DND-41 (cell line): ENCODE data around the gene PLXNC1.

Experiments
- ATAC-seq: fragments of 200-7000 bp; cut with Tn5 transposase; 3 replicates; pipeline ENCODE4 v1.9.1; 2021; ENCODE audit warnings: low read depth; ENCODE audit not compliant: insufficient read depth
- DNase-seq: peaks from one replicate; pipeline ENCODE4 v3.0.0-alpha.2; 2020
- H2AFZ ChIP-seq: 2 replicates; pipeline ENCODE4 v1.6.0; 2012; ENCODE audit warnings: low read depth, low read length
- H3K27ac ChIP-seq: 2 replicates; pipeline ENCODE4 v1.5.1; 2012; ENCODE audit warnings: low read length, inconsistent platforms
- H3K27me3 ChIP-seq: fragments of 200-600 bp; sonication (generic); 2 replicates; pipeline ENCODE4 v1.6.0; 2012; ENCODE audit warnings: low read length, mild to moderate bottlenecking, inconsistent platforms; ENCODE audit not compliant: insufficient read depth, poor library complexity
- H3K36me3 ChIP-seq: 2 replicates; pipeline ENCODE4 v1.5.1; 2012; ENCODE audit warnings: low read length, inconsistent platforms; ENCODE audit not compliant: insufficient read depth
- H3K4me1 ChIP-seq: 2 replicates; pipeline ENCODE4 v1.5.1; 2012; ENCODE audit warnings: mild to moderate bottlenecking, low read length; ENCODE audit not compliant: insufficient read depth
- H3K4me2 ChIP-seq: 2 replicates; pipeline ENCODE4 v1.6.0; 2012; ENCODE audit warnings: mild to moderate bottlenecking, moderate library complexity, low read length, inconsistent platforms; ENCODE audit not compliant: insufficient read depth
- H3K4me3 ChIP-seq, 2 experiments: fragments of 200-600 bp in 1 of 2; shearing (Covaris generic) in 1 of 2; 2 replicates each; pipeline ENCODE4 v1.5.1; 2012 to 2016; ENCODE audit warnings: inconsistent platforms in 2 of 2, low read length in 2 of 2, mild to moderate bottlenecking in 2 of 2, low read depth in 1 of 2, moderate library complexity in 1 of 2
- H3K79me2 ChIP-seq: 2 replicates; pipeline ENCODE4 v1.6.0; 2012; ENCODE audit warnings: low read length, inconsistent platforms; ENCODE audit not compliant: insufficient read depth
- H3K9ac ChIP-seq: 2 replicates; pipeline ENCODE4 v1.6.0; 2012; ENCODE audit warnings: low read depth, mild to moderate bottlenecking, inconsistent platforms, low read length, moderate library complexity
- H3K9me3 ChIP-seq: 2 replicates; pipeline ENCODE4 v1.5.1; 2012; ENCODE audit warnings: low read length, moderate library complexity, mild to moderate bottlenecking, inconsistent platforms; ENCODE audit not compliant: insufficient read depth, severe bottlenecking
- H4K20me1 ChIP-seq: 2 replicates; pipeline ENCODE4 v1.6.0; 2012; ENCODE audit warnings: low read length; ENCODE audit not compliant: insufficient read depth
- EZH2 ChIP-seq: IDR thresholded peaks from 3 replicates; pipeline ENCODE4 v1.6.1; 2012; ENCODE audit warnings: borderline replicate concordance, low read depth, mild to moderate bottlenecking, moderate library complexity, low read length, inconsistent platforms; ENCODE audit not compliant: severe bottlenecking
- TF ChIP-seq, protein P1 (sequence below): IDR thresholded peaks from 2 replicates; pipeline ENCODE4 v1.5.1; 2012; ENCODE audit warnings: borderline replicate concordance, low read length, moderate library complexity, mild to moderate bottlenecking; ENCODE audit not compliant: poor library complexity, severe bottlenecking; ENCODE audit errors: extremely low read depth

PLXNC1 gene

GRCh38 chr12:94304012-94304411, 155.6 kb downstream of the PLXNC1 start:
- TF ChIP-seq, protein P1, sequence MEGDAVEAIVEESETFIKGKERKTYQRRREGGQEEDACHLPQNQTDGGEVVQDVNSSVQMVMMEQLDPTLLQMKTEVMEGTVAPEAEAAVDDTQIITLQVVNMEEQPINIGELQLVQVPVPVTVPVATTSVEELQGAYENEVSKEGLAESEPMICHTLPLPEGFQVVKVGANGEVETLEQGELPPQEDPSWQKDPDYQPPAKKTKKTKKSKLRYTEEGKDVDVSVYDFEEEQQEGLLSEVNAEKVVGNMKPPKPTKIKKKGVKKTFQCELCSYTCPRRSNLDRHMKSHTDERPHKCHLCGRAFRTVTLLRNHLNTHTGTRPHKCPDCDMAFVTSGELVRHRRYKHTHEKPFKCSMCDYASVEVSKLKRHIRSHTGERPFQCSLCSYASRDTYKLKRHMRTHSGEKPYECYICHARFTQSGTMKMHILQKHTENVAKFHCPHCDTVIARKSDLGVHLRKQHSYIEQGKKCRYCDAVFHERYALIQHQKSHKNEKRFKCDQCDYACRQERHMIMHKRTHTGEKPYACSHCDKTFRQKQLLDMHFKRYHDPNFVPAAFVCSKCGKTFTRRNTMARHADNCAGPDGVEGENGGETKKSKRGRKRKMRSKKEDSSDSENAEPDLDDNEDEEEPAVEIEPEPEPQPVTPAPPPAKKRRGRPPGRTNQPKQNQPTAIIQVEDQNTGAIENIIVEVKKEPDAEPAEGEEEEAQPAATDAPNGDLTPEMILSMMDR = no peak
- TF ChIP-seq EZH2 = no peak
- ATAC-seq = no peak
- no peak overlapping the region for H3K9ac ChIP-seq

GRCh38 chr12:94304566-94305061, 156.2 kb downstream of the PLXNC1 start:
- Histone ChIP-seq H3K36me3 (peaks cover 67% of the 10 kb centered on the region), H3K4me2 (no peak overlapping the region)
- no peak for DNase-seq

More at GRCh38 chr12:94304012-94304411, 155.6 kb downstream of the PLXNC1 start:
- H3K27ac ChIP-seq = no peak overlapping the region
- no peaks in the 10 kb centered on the region for H3K27me3 ChIP-seq
- no peaks in the 10 kb centered on the region for H3K4me1 ChIP-seq
- no peaks in the 10 kb centered on the region for H4K20me1 ChIP-seq
- no peak overlapping the region for H2AFZ ChIP-seq
- H3K4me2 ChIP-seq = no peak overlapping the region
- peaks cover 66% of the 10 kb centered on the region for H3K36me3 ChIP-seq
- no peak for DNase-seq
- H3K79me2 ChIP-seq = no peaks in the 10 kb centered on the region
- H3K9me3 ChIP-seq = no peaks in the 10 kb centered on the region
- H3K4me3 ChIP-seq = no peak overlapping the region

DNA sequence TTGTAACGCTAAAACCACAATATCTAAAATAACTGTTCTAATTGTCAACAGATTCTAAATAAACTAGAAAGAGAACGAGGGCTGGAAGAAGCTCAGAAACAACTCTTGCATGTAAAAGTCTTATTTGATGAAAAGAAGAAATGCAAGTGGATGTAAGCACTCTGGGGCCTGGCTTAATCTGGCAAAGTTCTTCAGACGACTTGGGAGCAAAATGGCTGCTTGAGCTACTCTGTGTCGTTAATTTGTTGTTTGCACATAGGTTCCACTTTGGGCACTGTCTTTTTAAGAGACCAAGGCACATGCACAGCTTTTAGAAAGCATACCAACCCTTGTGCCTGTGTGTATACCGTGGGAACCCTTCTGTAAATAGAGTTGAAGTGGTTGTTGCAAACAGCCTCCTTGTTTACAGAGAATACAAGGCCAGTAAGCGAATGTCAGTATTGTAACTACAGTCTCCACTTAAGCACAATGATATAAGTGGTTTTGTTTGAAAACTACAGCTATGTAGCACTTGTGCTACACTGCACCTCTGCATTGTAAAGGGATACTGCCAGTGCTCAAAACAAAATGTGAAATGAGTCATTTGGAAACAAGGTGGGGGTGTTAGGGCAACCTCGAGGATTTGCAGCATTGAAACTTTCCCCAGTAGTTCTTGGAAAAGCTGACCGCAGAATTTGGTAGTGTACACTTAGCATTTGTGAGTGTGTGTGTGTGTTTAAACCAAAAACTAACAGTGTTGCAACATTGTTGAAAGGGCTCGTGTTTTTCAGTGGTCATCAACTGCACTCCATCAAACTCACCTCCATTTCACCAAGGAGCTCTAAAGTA, 157.0 kb downstream of the PLXNC1 start:
- ATAC-seq (no peak), DNase-seq (no peak)
- TF ChIP-seq EZH2 = no peak
- TF ChIP-seq, protein P1 = no peak
- H2AFZ ChIP-seq = no peak overlapping the region
- no peaks in the 10 kb centered on the region for H3K79me2 ChIP-seq
- no peaks in the 10 kb centered on the region for H3K27me3 ChIP-seq
- H3K9me3 ChIP-seq = no peaks in the 10 kb centered on the region
- no peak overlapping the region for H3K4me2 ChIP-seq
- no peak overlapping the region for H3K9ac ChIP-seq
- peaks cover 63% of the 10 kb centered on the region for H3K36me3 ChIP-seq
- no peak overlapping the region for H3K4me3 ChIP-seq
- H3K4me1 ChIP-seq = no peaks in the 10 kb centered on the region
- no peak overlapping the region for H3K27ac ChIP-seq
- no peaks in the 10 kb centered on the region for H4K20me1 ChIP-seq

More at GRCh38 chr12:94304566-94305061, 156.2 kb downstream of the PLXNC1 start:
- Histone ChIP-seq H3K27ac (no peak overlapping the region), H3K9me3 (no peaks in the 10 kb centered on the region), H3K4me3 (no peak overlapping the region), H4K20me1 (no peaks in the 10 kb centered on the region), H3K9ac (no peak overlapping the region), H3K4me1 (no peaks in the 10 kb centered on the region), H3K27me3 (no peaks in the 10 kb centered on the region), H3K79me2 (no peaks in the 10 kb centered on the region), H2AFZ (no peak overlapping the region)
- no peak for ATAC-seq
- no peak for TF ChIP-seq EZH2
- TF ChIP-seq, protein P1 = no peak
